Endothelial cell (in vitro differentiated cells): ENCODE measurements around the gene UBC. TPM values are rescaled to one million over a fixed set of nuclear protein-coding genes. Genes with fewer than 3 reads are reported as not detected.

Source experiments
- DNase-seq: peaks from one replicate; pipeline ENCODE4 v3.0.0; 2021; ENCODE audit warnings: low spot score
- H3K27ac Mint-ChIP-seq: one replicate; pipeline ENCODE4 v1.8.0; 2021; ENCODE audit warnings: mixed read lengths, inconsistent platforms; ENCODE audit not compliant: unreplicated experiment
- H3K27me3 Mint-ChIP-seq: one replicate; pipeline ENCODE4 v1.8.0; 2021; ENCODE audit warnings: mild to moderate bottlenecking, moderate library complexity, mixed read lengths, inconsistent platforms; ENCODE audit not compliant: unreplicated experiment
- H3K36me3 Mint-ChIP-seq: one replicate; pipeline ENCODE4 v1.8.0; 2021; ENCODE audit warnings: mild to moderate bottlenecking, low read depth, mixed read lengths, inconsistent platforms; ENCODE audit not compliant: unreplicated experiment
- H3K4me1 Mint-ChIP-seq: one replicate; pipeline ENCODE4 v1.8.0; 2021; ENCODE audit warnings: mild to moderate bottlenecking, mixed read lengths, inconsistent platforms; ENCODE audit not compliant: unreplicated experiment
- H3K4me3 Mint-ChIP-seq: one replicate; pipeline ENCODE4 v1.8.0; 2021; ENCODE audit warnings: mild to moderate bottlenecking, mixed read lengths, inconsistent platforms; ENCODE audit not compliant: unreplicated experiment
- H3K9me3 Mint-ChIP-seq: one replicate; pipeline ENCODE4 v1.8.0; 2021; ENCODE audit warnings: mixed read lengths, inconsistent platforms; ENCODE audit not compliant: unreplicated experiment
- total RNA-seq: library from RNA; stranded (reverse); fragmentation: NEBNext Ultra II Directional; extraction: Animal tissue kit (Norgen Biotek cat#: 25700); gene quantifications from one replicate; pipeline ENCODE4 v1.2.1, GENCODE V29; 2021; ENCODE audit not compliant: unreplicated experiment
- TF ChIP-seq, protein P1 (sequence below): fragments of 200-600 bp; sonication (generic); IDR thresholded peaks from one replicate; pipeline ENCODE4 v1.5.0; 2021; ENCODE audit warnings: antibody characterized with exemption; ENCODE audit not compliant: unreplicated experiment

Gene UBC
- total RNA-seq, 1 donor from 2014 or later: 765 TPM

DNA sequence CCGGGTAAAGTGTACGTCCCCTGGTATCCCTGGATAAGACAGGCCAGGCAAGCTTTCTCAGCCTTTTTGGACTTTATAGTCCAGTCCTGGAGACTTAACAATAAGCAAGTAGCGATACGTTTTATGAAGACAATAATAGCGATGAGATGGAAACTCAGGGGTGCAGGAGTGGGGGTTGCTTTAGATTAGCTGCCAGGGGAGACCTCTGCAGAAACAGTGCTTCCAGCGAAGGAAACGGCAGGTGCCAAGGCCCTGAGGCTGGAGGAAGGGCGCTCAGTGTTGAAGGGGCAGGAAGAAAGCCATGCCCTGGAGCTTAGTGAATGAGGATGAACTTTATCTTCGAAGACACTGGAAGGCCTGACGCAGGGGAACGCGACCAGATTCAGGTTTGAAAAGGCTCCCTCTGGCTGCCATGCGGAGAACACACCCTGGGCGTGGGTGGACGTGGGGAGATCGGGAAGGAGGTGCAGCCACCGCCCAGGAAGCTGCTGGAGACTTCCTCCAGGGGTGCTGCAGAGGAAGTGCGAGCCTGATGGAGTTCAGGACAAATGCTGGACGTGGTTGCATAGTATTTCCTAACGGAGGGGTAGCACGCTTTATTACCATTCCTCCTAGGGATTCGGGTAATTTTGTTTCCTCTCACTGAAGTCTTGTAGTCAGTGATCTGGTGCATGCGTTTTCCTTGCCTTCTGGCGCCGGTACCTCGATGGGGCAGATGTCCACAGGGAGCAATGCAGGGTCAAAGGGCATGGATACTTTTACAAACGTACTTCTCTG is 26.1 kb upstream of the UBC start:
- Mint-ChIP-seq H3K36me3 (no peaks in the 10 kb centered on the region), H3K9me3 (no peaks in the 10 kb centered on the region), H3K4me3 (no peak overlapping the region), H3K27ac (no peak overlapping the region), H3K4me1 (peaks cover 3% of the 10 kb centered on the region), H3K27me3 (peaks cover 2% of the 10 kb centered on the region)
- peak; percentile 79 for DNase-seq
- TF ChIP-seq, protein P1, sequence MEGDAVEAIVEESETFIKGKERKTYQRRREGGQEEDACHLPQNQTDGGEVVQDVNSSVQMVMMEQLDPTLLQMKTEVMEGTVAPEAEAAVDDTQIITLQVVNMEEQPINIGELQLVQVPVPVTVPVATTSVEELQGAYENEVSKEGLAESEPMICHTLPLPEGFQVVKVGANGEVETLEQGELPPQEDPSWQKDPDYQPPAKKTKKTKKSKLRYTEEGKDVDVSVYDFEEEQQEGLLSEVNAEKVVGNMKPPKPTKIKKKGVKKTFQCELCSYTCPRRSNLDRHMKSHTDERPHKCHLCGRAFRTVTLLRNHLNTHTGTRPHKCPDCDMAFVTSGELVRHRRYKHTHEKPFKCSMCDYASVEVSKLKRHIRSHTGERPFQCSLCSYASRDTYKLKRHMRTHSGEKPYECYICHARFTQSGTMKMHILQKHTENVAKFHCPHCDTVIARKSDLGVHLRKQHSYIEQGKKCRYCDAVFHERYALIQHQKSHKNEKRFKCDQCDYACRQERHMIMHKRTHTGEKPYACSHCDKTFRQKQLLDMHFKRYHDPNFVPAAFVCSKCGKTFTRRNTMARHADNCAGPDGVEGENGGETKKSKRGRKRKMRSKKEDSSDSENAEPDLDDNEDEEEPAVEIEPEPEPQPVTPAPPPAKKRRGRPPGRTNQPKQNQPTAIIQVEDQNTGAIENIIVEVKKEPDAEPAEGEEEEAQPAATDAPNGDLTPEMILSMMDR: peak; percentile 62

DNA sequence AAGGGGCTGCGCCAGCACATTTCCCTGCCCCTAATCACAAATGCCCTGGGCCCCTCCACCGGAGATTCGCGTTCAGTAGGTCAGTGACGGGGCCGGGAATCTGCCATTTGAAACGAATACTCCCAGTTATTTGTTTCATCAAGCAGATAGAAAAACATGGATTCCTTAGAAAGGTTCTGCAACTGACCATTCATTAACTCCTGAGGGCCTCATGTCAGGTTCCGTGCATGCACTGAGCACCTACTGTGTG is 25.6 kb upstream of the UBC start:
- no peaks in the 10 kb centered on the region for H3K36me3 Mint-ChIP-seq
- H3K4me1 Mint-ChIP-seq: peaks cover 3% of the 10 kb centered on the region
- DNase-seq: no peak
- H3K27ac Mint-ChIP-seq: no peak overlapping the region
- TF ChIP-seq, protein P1: no peak
- H3K27me3 Mint-ChIP-seq: peaks cover 2% of the 10 kb centered on the region
- H3K9me3 Mint-ChIP-seq: no peaks in the 10 kb centered on the region
- no peak overlapping the region for H3K4me3 Mint-ChIP-seq

DNA sequence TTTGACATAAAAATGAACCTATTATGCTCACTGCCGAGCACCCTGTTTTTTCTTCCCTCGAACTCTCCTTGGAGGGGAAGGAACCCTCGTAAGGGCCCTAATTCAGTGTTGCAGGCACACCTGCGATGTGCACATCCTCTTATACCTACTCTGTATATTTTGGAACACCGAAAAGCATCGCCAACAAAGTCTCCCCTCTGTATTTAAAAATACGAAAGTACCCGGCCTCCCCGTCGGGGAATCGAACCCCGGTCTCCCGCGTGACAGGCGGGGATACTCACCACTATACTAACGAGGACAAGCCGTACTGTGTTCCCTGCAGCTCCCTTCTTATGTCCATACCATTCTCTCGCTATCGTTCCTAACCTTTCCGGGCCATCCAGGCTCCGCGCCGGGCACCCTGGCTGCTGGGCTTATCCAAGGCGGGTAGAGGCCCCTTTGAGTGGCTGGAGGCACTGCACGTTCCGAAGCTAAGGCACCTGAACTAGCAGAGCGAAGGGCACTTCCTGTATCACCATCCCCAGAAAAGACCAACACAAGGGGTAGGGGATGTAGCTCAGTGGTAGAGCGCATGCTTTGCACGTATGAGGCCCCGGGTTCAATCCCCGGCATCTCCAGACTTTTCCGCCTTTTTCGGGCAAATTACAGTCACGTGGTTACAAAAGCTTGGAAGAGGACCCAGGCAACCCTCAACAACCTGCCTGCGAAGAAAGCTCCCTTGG is 25.1 kb upstream of the UBC start:
- peak; percentile 89 for DNase-seq
- Mint-ChIP-seq H3K27ac (no peak overlapping the region), H3K36me3 (no peaks in the 10 kb centered on the region), H3K27me3 (peaks cover 2% of the 10 kb centered on the region), H3K4me1 (peaks cover 3% of the 10 kb centered on the region), H3K9me3 (no peaks in the 10 kb centered on the region), H3K4me3 (no peak overlapping the region)
- TF ChIP-seq, protein P1: no peak

DNA sequence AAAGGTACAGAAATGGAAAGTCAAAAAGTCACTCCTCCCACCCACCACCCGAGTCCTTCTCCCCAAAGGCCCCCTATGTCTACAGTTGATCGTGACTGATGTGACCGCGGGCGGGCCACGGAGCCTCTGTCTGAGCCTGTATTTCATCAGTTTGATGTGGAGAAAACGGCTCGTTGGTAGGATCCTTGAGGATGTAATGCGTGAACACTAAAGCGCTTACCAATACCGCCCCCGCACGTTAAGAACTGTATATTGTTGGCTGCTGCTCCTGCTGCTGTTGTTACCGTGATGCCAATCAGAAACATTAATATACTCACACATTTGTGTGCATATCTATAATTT is 24.6 kb upstream of the UBC start:
- TF ChIP-seq, protein P1: no peak
- Mint-ChIP-seq H3K27me3 (peaks cover 2% of the 10 kb centered on the region), H3K4me1 (peaks cover 3% of the 10 kb centered on the region), H3K36me3 (no peaks in the 10 kb centered on the region), H3K4me3 (no peak overlapping the region), H3K9me3 (no peaks in the 10 kb centered on the region), H3K27ac (no peak overlapping the region)
- peak; percentile 55 for DNase-seq

DNA sequence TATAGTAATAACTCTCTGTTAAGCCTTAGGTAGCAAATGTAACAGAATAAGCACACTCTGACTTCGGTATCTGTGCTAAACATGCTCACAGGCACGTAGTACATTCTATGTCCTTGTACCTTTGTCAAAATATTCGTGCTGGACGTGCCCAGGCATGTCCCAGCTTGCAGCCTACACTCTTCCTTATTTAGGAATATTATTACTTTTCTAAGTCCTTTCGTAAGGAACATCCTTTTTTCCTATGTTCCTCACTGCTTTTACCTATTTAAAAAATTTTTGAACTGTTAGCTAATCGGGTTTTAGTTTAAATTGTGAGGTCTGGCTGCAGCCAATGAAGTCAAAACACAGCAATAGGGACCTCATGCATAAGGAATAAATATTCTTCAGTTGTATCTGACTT is 24.1 kb upstream of the UBC start:
- Mint-ChIP-seq H3K27ac (no peak overlapping the region), H3K4me1 (peaks cover 3% of the 10 kb centered on the region), H3K9me3 (no peaks in the 10 kb centered on the region), H3K27me3 (peaks cover 2% of the 10 kb centered on the region), H3K36me3 (no peaks in the 10 kb centered on the region), H3K4me3 (no peak overlapping the region)
- no peak for DNase-seq
- TF ChIP-seq, protein P1: no peak
